ENCODE measurements around the gene RAG1. TPM values are rescaled to one million over a fixed set of nuclear protein-coding genes. Genes with fewer than 3 reads are reported as not detected.

The RAG1 gene
- total RNA-seq, 1 experiment from 2014 or later: 0.23 TPM

GRCh38 chr11:36602135-36602534 is 34.3 kb downstream of the RAG1 start:
- POLR2A ChIA-PET: no interaction called here
- no peaks in the 10 kb centered on the region for H3K9me3 Mint-ChIP-seq (ENCODE audit: unreplicated experiment)
- CTCF ChIA-PET: no interaction called here

GRCh38 chr11:36605221-36606216 is 37.7 kb downstream of the RAG1 start:
- no peaks in the 10 kb centered on the region for H3K9me3 ChIP-seq
- intact Hi-C loops (cut with micrococcal nuclease; ENCODE audit: unreplicated experiment): no loop called here
- Mint-ChIP-seq H3K36me3 (ENCODE audit: insufficient read depth, unreplicated experiment) (no peaks in the 10 kb centered on the region), H3K27ac (ENCODE audit: unreplicated experiment) (no peak overlapping the region), H3K27me3 (ENCODE audit: insufficient read depth, unreplicated experiment) (no peaks in the 10 kb centered on the region), H3K9me3 (ENCODE audit: unreplicated experiment) (no peaks in the 10 kb centered on the region), H3K4me3 (ENCODE audit: unreplicated experiment) (no peak overlapping the region), H3K4me1 (ENCODE audit: low read depth, unreplicated experiment) (no peaks in the 10 kb centered on the region)
- ChIA-PET CTCF (no interaction called here), POLR2A (no interaction called here)
- H3K4me1 ChIP-seq: no peaks in the 10 kb centered on the region
- BruUV-seq (replicated peaks): no TSS peak
- no peak overlapping the region for H3K4me3 ChIP-seq (ENCODE audit: low read depth, low read length)
- H3K27me3 ChIP-seq (replicated peaks; ENCODE audit: control insufficient read depth, insufficient read depth, low read length): no peaks in the 10 kb centered on the region
- DNase-seq: no peak
- TF ChIP-seq CTCF (IDR thresholded peaks at IDR 0.05; ENCODE audit: insufficient read depth in 1 of 2, low read depth in 1 of 2, low read length in 1 of 2, severe bottlenecking in 1 of 2, unreplicated experiment in 1 of 2): no peak
- H3K36me3 ChIP-seq (ENCODE audit: control insufficient read depth, insufficient read depth, low read length): no peaks in the 10 kb centered on the region

More at GRCh38 chr11:36602135-36602534, 34.3 kb downstream of the RAG1 start:
- no peaks in the 10 kb centered on the region for H3K4me1 ChIP-seq
- TF ChIP-seq CTCF (IDR thresholded peaks at IDR 0.05; ENCODE audit: insufficient read depth in 1 of 2, low read depth in 1 of 2, low read length in 1 of 2, severe bottlenecking in 1 of 2, unreplicated experiment in 1 of 2): no peak
- no peak overlapping the region for H3K4me3 ChIP-seq (ENCODE audit: low read depth, low read length)
- Mint-ChIP-seq H3K27ac (ENCODE audit: unreplicated experiment) (no peak overlapping the region), H3K36me3 (ENCODE audit: insufficient read depth, unreplicated experiment) (no peaks in the 10 kb centered on the region), H3K4me3 (ENCODE audit: unreplicated experiment) (no peak overlapping the region), H3K4me1 (ENCODE audit: low read depth, unreplicated experiment) (no peaks in the 10 kb centered on the region), H3K27me3 (ENCODE audit: insufficient read depth, unreplicated experiment) (no peaks in the 10 kb centered on the region)
- DNase-seq: no peak
- no peaks in the 10 kb centered on the region for H3K27me3 ChIP-seq (replicated peaks; ENCODE audit: control insufficient read depth, insufficient read depth, low read length)
- H3K9me3 ChIP-seq: no peaks in the 10 kb centered on the region; the same call in 1 of the 2 replicates
- H3K36me3 ChIP-seq (ENCODE audit: control insufficient read depth, insufficient read depth, low read length): no peaks in the 10 kb centered on the region
- no TSS peak for BruUV-seq (replicated peaks)
- intact Hi-C loops (cut with micrococcal nuclease; ENCODE audit: unreplicated experiment): no loop called here

GRCh38 chr11:36608491-36609199 is 40.8 kb downstream of the RAG1 start:
- Histone ChIP-seq H3K9me3 (no peaks in the 10 kb centered on the region), H3K4me3 (ENCODE audit: low read depth, low read length) (no peak overlapping the region), H3K4me1 (no peaks in the 10 kb centered on the region), H3K27me3 (replicated peaks; ENCODE audit: control insufficient read depth, insufficient read depth, low read length) (no peaks in the 10 kb centered on the region), H3K36me3 (ENCODE audit: control insufficient read depth, insufficient read depth, low read length) (no peaks in the 10 kb centered on the region)
- H3K4me1 Mint-ChIP-seq (ENCODE audit: low read depth, unreplicated experiment): no peaks in the 10 kb centered on the region
- no peak overlapping the region for H3K27ac Mint-ChIP-seq (ENCODE audit: unreplicated experiment)
- DNase-seq: no peak
- intact Hi-C loops (cut with micrococcal nuclease; ENCODE audit: unreplicated experiment): no loop called here
- no TSS peak for BruUV-seq (replicated peaks)
- TF ChIP-seq CTCF (IDR thresholded peaks at IDR 0.05; ENCODE audit: insufficient read depth in 1 of 2, low read depth in 1 of 2, low read length in 1 of 2, severe bottlenecking in 1 of 2, unreplicated experiment in 1 of 2): no peak
- POLR2A ChIA-PET: no interaction called here
- no peaks in the 10 kb centered on the region for H3K36me3 Mint-ChIP-seq (ENCODE audit: insufficient read depth, unreplicated experiment)
- CTCF ChIA-PET: no interaction called here
- H3K4me3 Mint-ChIP-seq (ENCODE audit: unreplicated experiment): no peak overlapping the region
- H3K27me3 Mint-ChIP-seq (ENCODE audit: insufficient read depth, unreplicated experiment): no peaks in the 10 kb centered on the region
- H3K9me3 Mint-ChIP-seq (ENCODE audit: unreplicated experiment): no peaks in the 10 kb centered on the region
